Erythroblast (primary cell): ENCODE data around the gene CPNE6.

Source experiments
- GATA1 ChIP-seq: IDR thresholded peaks from 2 replicates; pipeline ENCODE4 v1.6.1; 2011; ENCODE audit warnings: low read depth, mild to moderate bottlenecking, control low read depth, low read length, moderate library complexity
- POLR2A ChIP-seq: IDR thresholded peaks from 2 replicates; pipeline ENCODE4 v1.6.1; 2011; ENCODE audit warnings: mild to moderate bottlenecking, low read length

GRCh38 chr14:24080142-24080530 is 8.8 kb downstream of the CPNE6 start:
- no peak for TF ChIP-seq POLR2A
- no peak for TF ChIP-seq GATA1
